Measurements from ENCODE around the gene PDE4B. TPM values are rescaled to one million over a fixed set of nuclear protein-coding genes. Genes with fewer than 3 reads are reported as not detected.

PDE4B gene
- polyA plus RNA-seq, 2 of the 4 experiments (the other 2 are of a cell fraction) = 20.2 to 56.8 TPM

- TF ChIP-seq ATOH8 (CRISPR knock-in tag; IDR thresholded peaks at IDR 0.05; ENCODE audit: low read depth) (no peak), RNF2 (IDR thresholded peaks at IDR 0.05; ENCODE audit: borderline replicate concordance, low read depth) (no peak)
These were observed 474.1 kb downstream of the PDE4B start (continued) for GRCh38 chr1:66266756-66267155.

- TF ChIP-seq HOXB13 (CRISPR knock-in tag; IDR thresholded peaks at IDR 0.05; ENCODE audit: low read depth) (no peak), HES2 (IDR thresholded peaks at IDR 0.05) (no peak), HMGXB4 (CRISPR knock-in tag; IDR thresholded peaks at IDR 0.05; ENCODE audit: borderline replicate concordance) (no peak), BHLHE40 (IDR thresholded peaks at IDR 0.05; ENCODE audit: low read depth, low read length) (no peak), ESRRA (IDR thresholded peaks at IDR 0.05; ENCODE audit: borderline replicate concordance, low read length) (no peak), ZNF302 (CRISPR knock-in tag; IDR thresholded peaks at IDR 0.05) (no peak), EHMT2 (IDR thresholded peaks at IDR 0.05; ENCODE audit: low read depth) (no peak), NR3C1 (IDR thresholded peaks at IDR 0.05) (no peak), MAX (IDR thresholded peaks at IDR 0.05) (no peak), REST (IDR thresholded peaks at IDR 0.05) (no peak), ATOH8 (CRISPR knock-in tag; IDR thresholded peaks at IDR 0.05; ENCODE audit: low read depth) (no peak)
- FAIRE-seq = no peak
- Histone ChIP-seq H3K4me3 (no peak overlapping the region), H3K4me2 (no peak overlapping the region), H3K4me1 (peaks cover 81% of the 10 kb centered on the region), H3K9me3 (no peaks in the 10 kb centered on the region), H3K27ac (peak overlapping the region; percentile 68 to 69; a peak in 5 of 6 replicates)
- 91% methylated on average over 7 of the region's 7 CpGs for WGBS (ENCODE audit: missing lambda C conversion rate)
- POLR2A ChIA-PET = no interaction called here
- ATAC-seq = no peak
- DNase-seq (ENCODE audit: low read depth in 1 of 2, low spot score in 1 of 2) = no peak
- CTCF ChIA-PET = interaction anchor here (2.1 kb wide), 1 partner anchor 179 kb away, joined by 7 read pairs; no protein-coding TSS in a partner anchor
These were observed 474.7 kb downstream of the PDE4B start for GRCh38 chr1:66267201-66267940.

- DNase-seq (ENCODE audit: low read depth in 1 of 2, low spot score in 1 of 2) (no peak), ATAC-seq (no peak), FAIRE-seq (no peak)
- Histone ChIP-seq H3K4me2 (no peak overlapping the region; the same call in 2 of the 3 replicates), H3K9me3 (no peaks in the 10 kb centered on the region), H3K4me3 (no peak overlapping the region), H3K4me1 (peaks cover 81% of the 10 kb centered on the region), H3K27ac (peak overlapping the region; percentile 96 to 98)
- CTCF ChIA-PET = interaction anchor here (2.1 kb wide), 1 partner anchor 177 kb away, joined by 7 read pairs; no protein-coding TSS in a partner anchor
- TF ChIP-seq HOXB5 (CRISPR knock-in tag; IDR thresholded peaks at IDR 0.05) (no peak), USF2 (IDR thresholded peaks at IDR 0.05) (no peak), FOXS1 (CRISPR knock-in tag; IDR thresholded peaks at IDR 0.05) (no peak), CHD4 (IDR thresholded peaks at IDR 0.05; ENCODE audit: borderline replicate concordance) (no peak), HEYL (CRISPR knock-in tag; IDR thresholded peaks at IDR 0.05) (no peak), GATA3 (IDR thresholded peaks at IDR 0.05; ENCODE audit: borderline replicate concordance) (no peak), CBX2 (IDR thresholded peaks at IDR 0.05; ENCODE audit: borderline replicate concordance, low read depth) (no peak)
- POLR2A ChIA-PET = no interaction called here
- WGBS (ENCODE audit: missing lambda C conversion rate) = 86% methylated on average over 5 of the region's 5 CpGs
These were observed 476.5 kb downstream of the PDE4B start for GRCh38 chr1:66269222-66269621.

Measured in A549 (cell line).